ENCODE data around the gene CACNG8. TPM values are rescaled to one million over a fixed set of nuclear protein-coding genes. Genes with fewer than 3 reads are reported as not detected.
"Not testable (repeated sequence)": the region's sequence is repeated elsewhere in the genome, so short reads cannot be mapped to it uniquely, and the experiment has no call there.

CACNG8 gene
- total and polyA plus RNA-seq, 3 experiments from 2014 or later: not detected

GRCh38 chr19:53944933-53945332 lies 17.8 kb upstream of the CACNG8 start:
- ChIA-PET CTCF (no interaction called here), POLR2A (no interaction called here)
- Histone ChIP-seq H3K4me3 (ENCODE audit: low read length) (no peak overlapping the region), H3K27me3 (ENCODE audit: insufficient read depth, low read length, poor library complexity, severe bottlenecking) (no peaks in the 10 kb centered on the region), H3K9me3 (ENCODE audit: low read length) (no peaks in the 10 kb centered on the region), H3K36me3 (ENCODE audit: insufficient read depth, low read length) (no peaks in the 10 kb centered on the region), H3K4me1 (ENCODE audit: insufficient read depth, low read length) (no peaks in the 10 kb centered on the region), H3K27ac (ENCODE audit: low read depth, low read length) (no peak overlapping the region)
- Mint-ChIP-seq H3K27ac (peak overlapping the region in 1 of 8 donors; percentile 46), H3K9me3 (peaks cover 0 to 7% (median 2%) of the 10 kb centered on the region in 5 donors), H3K36me3 (no peaks in the 10 kb centered on the region), H3K4me1 (no peaks in the 10 kb centered on the region), H3K4me3 (no peak overlapping the region), H3K27me3 (peaks cover 27 to 62% of the 10 kb centered on the region in 2 donors)
- no peak for DNase-seq

- DNase-seq: no peak
- H3K36me3 ChIP-seq (ENCODE audit: insufficient read depth, low read length): no peaks in the 10 kb centered on the region
- H3K9me3 Mint-ChIP-seq: peaks cover 0 to 7% (median 2%) of the 10 kb centered on the region in 5 donors
- ChIA-PET POLR2A (no interaction called here), CTCF (no interaction called here)
- H3K4me1 Mint-ChIP-seq: no peaks in the 10 kb centered on the region
- no peaks in the 10 kb centered on the region for H3K36me3 Mint-ChIP-seq
- H3K27me3 ChIP-seq (ENCODE audit: insufficient read depth, low read length, poor library complexity, severe bottlenecking): no peaks in the 10 kb centered on the region
- no peak overlapping the region for H3K27ac ChIP-seq (ENCODE audit: low read depth, low read length)
- H3K4me1 ChIP-seq (ENCODE audit: insufficient read depth, low read length): no peaks in the 10 kb centered on the region
- H3K9me3 ChIP-seq (ENCODE audit: low read length): no peaks in the 10 kb centered on the region
- no peak overlapping the region for H3K4me3 ChIP-seq (ENCODE audit: low read length)
- peaks cover 25 to 57% of the 10 kb centered on the region in 2 donors for H3K27me3 Mint-ChIP-seq
- peak overlapping the region in 1 of 8 donors; percentile 46 for H3K27ac Mint-ChIP-seq
- no peak overlapping the region for H3K4me3 Mint-ChIP-seq
Measured at GRCh38 chr19:53945441-53945840, 17.3 kb upstream of the CACNG8 start.

GRCh38 chr19:53945998-53946397 lies 16.7 kb upstream of the CACNG8 start:
- Histone ChIP-seq H3K27me3 (ENCODE audit: insufficient read depth, low read length, poor library complexity, severe bottlenecking) (no peaks in the 10 kb centered on the region), H3K9me3 (ENCODE audit: low read length) (no peaks in the 10 kb centered on the region), H3K27ac (ENCODE audit: low read depth, low read length) (no peak overlapping the region), H3K36me3 (ENCODE audit: insufficient read depth, low read length) (no peaks in the 10 kb centered on the region), H3K4me3 (ENCODE audit: low read length) (no peak overlapping the region), H3K4me1 (ENCODE audit: insufficient read depth, low read length) (no peaks in the 10 kb centered on the region)
- DNase-seq: no peak
- ChIA-PET CTCF (no interaction called here), POLR2A (no interaction called here)
- H3K27me3 Mint-ChIP-seq: peaks cover 23 to 54% of the 10 kb centered on the region in 2 donors
- no peaks in the 10 kb centered on the region for H3K4me1 Mint-ChIP-seq
- peaks cover 0 to 7% (median 2%) of the 10 kb centered on the region in 5 donors for H3K9me3 Mint-ChIP-seq
- H3K36me3 Mint-ChIP-seq: no peaks in the 10 kb centered on the region
- H3K4me3 Mint-ChIP-seq: no peak overlapping the region
- no peak overlapping the region for H3K27ac Mint-ChIP-seq

- Mint-ChIP-seq H3K4me3 (no peak overlapping the region), H3K27me3 (peaks cover 19 to 45% of the 10 kb centered on the region in 2 donors), H3K4me1 (no peaks in the 10 kb centered on the region), H3K9me3 (peaks cover 0 to 6% (median 2%) of the 10 kb centered on the region in 5 donors), H3K36me3 (no peaks in the 10 kb centered on the region), H3K27ac (no peak overlapping the region)
- H3K4me3 ChIP-seq (ENCODE audit: low read length): no peak overlapping the region
- H3K27ac ChIP-seq (ENCODE audit: low read depth, low read length): no peak overlapping the region
- DNase-seq: no peak
- H3K27me3 ChIP-seq (ENCODE audit: insufficient read depth, low read length, poor library complexity, severe bottlenecking): no peaks in the 10 kb centered on the region
- H3K4me1 ChIP-seq (ENCODE audit: insufficient read depth, low read length): no peaks in the 10 kb centered on the region
- POLR2A ChIA-PET: no interaction called here
- H3K9me3 ChIP-seq (ENCODE audit: low read length): no peaks in the 10 kb centered on the region
- CTCF ChIA-PET: interaction anchor here (0.6 kb wide), 1 partner anchor 108 kb away, joined by 3 read pairs; no protein-coding TSS in a partner anchor
- H3K36me3 ChIP-seq (ENCODE audit: insufficient read depth, low read length): no peaks in the 10 kb centered on the region
Measured at GRCh38 chr19:53947624-53948023, 15.1 kb upstream of the CACNG8 start.

- H3K36me3 Mint-ChIP-seq; CTCF ChIA-PET; H3K4me1 ChIP-seq (ENCODE audit: insufficient read depth, low read length); H3K27ac ChIP-seq (ENCODE audit: low read depth, low read length); DNase-seq; H3K4me1 Mint-ChIP-seq; H3K4me3 Mint-ChIP-seq; H3K27me3 ChIP-seq (ENCODE audit: insufficient read depth, low read length, poor library complexity, severe bottlenecking); POLR2A ChIA-PET; H3K4me3 ChIP-seq (ENCODE audit: low read length); H3K9me3 ChIP-seq (ENCODE audit: low read length); H3K36me3 ChIP-seq (ENCODE audit: insufficient read depth, low read length); H3K9me3 Mint-ChIP-seq; H3K27ac Mint-ChIP-seq: not testable (repeated sequence)
- H3K27me3 Mint-ChIP-seq: peaks cover 16 to 38% of the 10 kb centered on the region in 2 donors
Measured at GRCh38 chr19:53948611-53949010, 14.1 kb upstream of the CACNG8 start.

DNA sequence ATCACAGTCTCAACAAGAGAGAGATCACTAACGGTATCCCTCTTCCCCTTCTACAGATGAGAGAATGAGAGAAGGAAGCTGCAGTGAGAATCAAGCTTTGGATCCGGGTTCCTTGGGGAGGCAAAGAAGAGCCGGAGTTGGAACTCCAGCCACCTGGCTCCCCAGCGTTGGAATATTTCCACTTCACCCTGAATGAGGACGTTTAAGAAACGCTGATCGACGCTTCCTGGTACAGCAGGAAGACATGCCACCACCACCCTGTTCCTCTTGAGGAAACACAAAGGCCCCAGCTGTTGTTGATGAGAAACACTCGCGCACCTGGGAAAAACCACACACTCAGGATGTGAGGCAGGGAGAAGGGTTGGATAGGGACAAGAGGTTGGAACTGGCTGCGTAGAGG lies 11.3 kb upstream of the CACNG8 start:
- Mint-ChIP-seq H3K4me1 (no peaks in the 10 kb centered on the region), H3K36me3 (no peaks in the 10 kb centered on the region), H3K4me3 (no peak overlapping the region), H3K27ac (no peak overlapping the region), H3K27me3 (peaks cover 12 to 23% of the 10 kb centered on the region in 2 donors), H3K9me3 (peaks cover 0 to 4% (median 2%) of the 10 kb centered on the region in 5 donors)
- ChIA-PET POLR2A (no interaction called here), CTCF (no interaction called here)
- no peak for DNase-seq
- H3K9me3 ChIP-seq (ENCODE audit: low read length): no peaks in the 10 kb centered on the region
- no peaks in the 10 kb centered on the region for H3K27me3 ChIP-seq (ENCODE audit: insufficient read depth, low read length, poor library complexity, severe bottlenecking)
- no peaks in the 10 kb centered on the region for H3K4me1 ChIP-seq (ENCODE audit: insufficient read depth, low read length)
- H3K27ac ChIP-seq (ENCODE audit: low read depth, low read length): no peak overlapping the region
- H3K36me3 ChIP-seq (ENCODE audit: insufficient read depth, low read length): no peaks in the 10 kb centered on the region
- H3K4me3 ChIP-seq (ENCODE audit: low read length): no peak overlapping the region

- DNase-seq: no peak
- POLR2A ChIA-PET: no interaction called here
- CTCF ChIA-PET: no interaction called here
- Histone ChIP-seq H3K27ac (ENCODE audit: low read depth, low read length) (no peak overlapping the region), H3K4me3 (ENCODE audit: low read length) (no peak overlapping the region), H3K9me3 (ENCODE audit: low read length) (no peaks in the 10 kb centered on the region), H3K36me3 (ENCODE audit: insufficient read depth, low read length) (no peaks in the 10 kb centered on the region), H3K27me3 (ENCODE audit: insufficient read depth, low read length, poor library complexity, severe bottlenecking) (no peaks in the 10 kb centered on the region), H3K4me1 (ENCODE audit: insufficient read depth, low read length) (no peaks in the 10 kb centered on the region)
- H3K4me3 Mint-ChIP-seq: no peak overlapping the region
- H3K27me3 Mint-ChIP-seq: peaks cover 16 to 23% of the 10 kb centered on the region in 2 donors
- H3K27ac Mint-ChIP-seq: no peak overlapping the region
- no peaks in the 10 kb centered on the region for H3K4me1 Mint-ChIP-seq
- H3K36me3 Mint-ChIP-seq: no peaks in the 10 kb centered on the region
- H3K9me3 Mint-ChIP-seq: peaks cover 0 to 4% (median 2%) of the 10 kb centered on the region in 5 donors
Measured at GRCh38 chr19:53951947-53952346, 10.8 kb upstream of the CACNG8 start.

- DNase-seq: no peak
- H3K4me1 Mint-ChIP-seq: peaks cover 0 to 3% (median 1%) of the 10 kb centered on the region in 3 donors
- peaks cover 24 to 27% of the 10 kb centered on the region in 2 donors for H3K27me3 Mint-ChIP-seq
- H3K27ac Mint-ChIP-seq: no peak overlapping the region
- POLR2A ChIA-PET: no interaction called here
- peaks cover 0 to 4% (median under 1%) of the 10 kb centered on the region in 5 donors for H3K9me3 Mint-ChIP-seq
- Histone ChIP-seq H3K27me3 (ENCODE audit: insufficient read depth, low read length, poor library complexity, severe bottlenecking) (peaks cover 6% of the 10 kb centered on the region), H3K4me1 (ENCODE audit: insufficient read depth, low read length) (no peaks in the 10 kb centered on the region), H3K4me3 (ENCODE audit: low read length) (no peak overlapping the region), H3K9me3 (ENCODE audit: low read length) (no peaks in the 10 kb centered on the region), H3K27ac (ENCODE audit: low read depth, low read length) (no peak overlapping the region), H3K36me3 (ENCODE audit: insufficient read depth, low read length) (no peaks in the 10 kb centered on the region)
- H3K4me3 Mint-ChIP-seq: no peak overlapping the region
- CTCF ChIA-PET: no interaction called here
- H3K36me3 Mint-ChIP-seq: no peaks in the 10 kb centered on the region
Measured at GRCh38 chr19:53953383-53953782, 9.4 kb upstream of the CACNG8 start.
